ENCODE data around the gene PDLIM5.
"Not testable (repeated sequence)": the region's sequence is repeated elsewhere in the genome, so short reads cannot be mapped to it uniquely, and the experiment has no call there.

Gene PDLIM5

GRCh38 chr4:94459462-94460161, 7.9 kb downstream of the PDLIM5 start:
- in situ Hi-C loops (cut with MboI; ENCODE audit: low sequenced_read_pairs) = no loop called here

- in situ Hi-C loops (cut with MboI; ENCODE audit: low sequenced_read_pairs) = no loop called here
Measured at GRCh38 chr4:94461506-94461905, 9.8 kb downstream of the PDLIM5 start.

- in situ Hi-C loops (cut with MboI; ENCODE audit: low sequenced_read_pairs) = no loop called here
Measured at GRCh38 chr4:94462572-94462971, 10.8 kb downstream of the PDLIM5 start.

GRCh38 chr4:94463771-94464170, 12.0 kb downstream of the PDLIM5 start:
- in situ Hi-C loops (cut with MboI; ENCODE audit: low sequenced_read_pairs) = no loop called here

GRCh38 chr4:94466371-94466770, 14.6 kb downstream of the PDLIM5 start:
- in situ Hi-C loops (cut with MboI; ENCODE audit: low sequenced_read_pairs) = no loop called here

- in situ Hi-C loops (cut with MboI; ENCODE audit: low sequenced_read_pairs) = no loop called here
Measured at GRCh38 chr4:94466923-94467322, 15.2 kb downstream of the PDLIM5 start.

- in situ Hi-C loops (cut with MboI; ENCODE audit: low sequenced_read_pairs) = no loop called here
Measured at GRCh38 chr4:94468093-94468769, 16.5 kb downstream of the PDLIM5 start.

GRCh38 chr4:94469221-94469784, 17.6 kb downstream of the PDLIM5 start:
- in situ Hi-C loops (cut with MboI; ENCODE audit: low sequenced_read_pairs) = no loop called here

- in situ Hi-C loops (cut with MboI; ENCODE audit: low sequenced_read_pairs) = no loop called here
Measured at GRCh38 chr4:94470132-94470531, 18.4 kb downstream of the PDLIM5 start.

- in situ Hi-C loops (cut with MboI; ENCODE audit: low sequenced_read_pairs) = not testable (repeated sequence)
Measured at GRCh38 chr4:94470782-94471181, 19.0 kb downstream of the PDLIM5 start.

- in situ Hi-C loops (cut with MboI; ENCODE audit: low sequenced_read_pairs) = no loop called here
Measured at GRCh38 chr4:94472056-94472826, 20.5 kb downstream of the PDLIM5 start.

- in situ Hi-C loops (cut with MboI; ENCODE audit: low sequenced_read_pairs) = no loop called here
Measured at GRCh38 chr4:94475050-94475449, 23.3 kb downstream of the PDLIM5 start.

- in situ Hi-C loops (cut with MboI; ENCODE audit: low sequenced_read_pairs) = no loop called here
Measured at GRCh38 chr4:94475794-94476193, 24.1 kb downstream of the PDLIM5 start.

- in situ Hi-C loops (cut with MboI; ENCODE audit: low sequenced_read_pairs) = no loop called here
Measured at GRCh38 chr4:94477227-94477626, 25.5 kb downstream of the PDLIM5 start.

GRCh38 chr4:94478805-94479204, 27.1 kb downstream of the PDLIM5 start:
- in situ Hi-C loops (cut with MboI; ENCODE audit: low sequenced_read_pairs) = not testable (repeated sequence)

- in situ Hi-C loops (cut with MboI; ENCODE audit: low sequenced_read_pairs) = no loop called here
Measured at GRCh38 chr4:94479358-94480141, 27.8 kb downstream of the PDLIM5 start.

- in situ Hi-C loops (cut with MboI; ENCODE audit: low sequenced_read_pairs) = no loop called here
Measured at GRCh38 chr4:94480362-94480951, 28.7 kb downstream of the PDLIM5 start.

- in situ Hi-C loops (cut with MboI; ENCODE audit: low sequenced_read_pairs) = no loop called here
Measured at GRCh38 chr4:94483895-94484294, 32.2 kb downstream of the PDLIM5 start.

GRCh38 chr4:94484818-94485217, 33.1 kb downstream of the PDLIM5 start:
- in situ Hi-C loops (cut with MboI; ENCODE audit: low sequenced_read_pairs) = no loop called here

GRCh38 chr4:94486372-94486801, 34.6 kb downstream of the PDLIM5 start:
- in situ Hi-C loops (cut with MboI; ENCODE audit: low sequenced_read_pairs) = no loop called here
